Vagina (tissue), 2 donors: ENCODE measurements around the gene F5. TPM values are rescaled to one million over a fixed set of nuclear protein-coding genes. Genes with fewer than 3 reads are reported as not detected.

ENCODE experiments used
- DNase-seq, 2 donors: peaks; one replicate each; pipeline ENCODE4 v3.0.0-alpha.2; 2017; ENCODE audit errors: extremely low spot score in 2 of 2
- H3K27ac ChIP-seq: fragments of 200-600 bp; sonication (generic); one replicate; pipeline ENCODE4 v1.5.1; 2019
- H3K27me3 ChIP-seq: fragments of 200-600 bp; sonication (generic); one replicate; pipeline ENCODE4 v1.5.1; 2019
- H3K36me3 ChIP-seq, 2 donors: fragments of 200-600 bp; sonication (generic); one replicate each; pipeline ENCODE4 v1.5.1; 2017 to 2019
- H3K4me1 ChIP-seq: fragments of 200-600 bp; sonication (generic); one replicate; pipeline ENCODE4 v1.5.1; 2019
- H3K4me3 ChIP-seq, 2 donors: fragments of 200-600 bp; sonication (generic); 1 replicate in 1 of 2; 2 replicates in 1 of 2; pipeline ENCODE4 v1.5.1; 2016 to 2019
- H3K9me3 ChIP-seq: fragments of 200-600 bp; sonication (generic); one replicate; pipeline ENCODE4 v1.5.1; 2019
- POLR2A ChIP-seq, 2 donors: fragments of 450-650 bp; IDR thresholded peaks; one replicate each; pipeline ENCODE4 v1.6.1; 2017; ENCODE audit warnings: antibody characterized with exemption in 2 of 2, mild to moderate bottlenecking in 2 of 2, moderate library complexity in 2 of 2
- POLR2AphosphoS5 ChIP-seq, 2 donors: sonication (generic); formaldehyde crosslinking; IDR thresholded peaks; one replicate each; pipeline ENCODE4 v1.9.0; 2017; ENCODE audit warnings: antibody characterized with exemption in 2 of 2, mild to moderate bottlenecking in 2 of 2, low read depth in 1 of 2; ENCODE audit not compliant: insufficient read depth in 1 of 2
- intact Hi-C: fragments of 100-400 bp; cut with DNase I; formaldehyde crosslinking; loops from one replicate; pipeline ENCODE4 v1.15.1; 2023
- total RNA-seq: library from RNA; depleted of rRNA; stranded (reverse); fragments of >200 nt; gene quantifications from one replicate; pipeline ENCODE4 v1.2.3, GENCODE V29; 2016
- TF ChIP-seq, protein P1 (sequence below), 3 experiments: fragments of 450-650 bp in 2 of 3; fragments of 200-600 bp in 1 of 3; sonication (generic) in 1 of 3; IDR thresholded peaks; one replicate each; pipeline ENCODE4 v1.5.1; 2017 to 2019; ENCODE audit warnings: antibody characterized with exemption in 3 of 3, mild to moderate bottlenecking in 2 of 3, moderate library complexity in 2 of 3

The F5 gene
- total RNA-seq, 1 donor from 2014 or later = 3.9 TPM

DNA sequence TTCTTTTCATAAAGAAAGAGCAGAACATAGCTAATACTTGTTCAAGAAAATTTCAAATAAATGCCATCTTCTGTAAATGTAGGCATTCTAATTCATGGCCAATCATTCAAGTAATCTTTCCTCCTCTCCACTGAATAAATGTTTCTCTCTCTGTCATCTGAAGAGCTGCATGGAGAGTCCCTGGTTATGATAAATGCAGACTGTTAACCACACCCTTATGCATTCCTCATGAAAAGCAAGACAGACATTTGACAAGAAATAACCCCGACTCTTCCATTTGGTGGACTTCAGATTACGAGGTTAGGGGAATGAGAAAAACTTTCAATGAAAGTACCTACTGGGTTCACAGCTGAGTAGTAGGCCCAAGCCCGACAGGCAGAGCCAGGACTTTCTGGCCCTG is 55.8 kb downstream of the F5 start:
- intact Hi-C loops = no loop called here
- no peak for TF ChIP-seq POLR2A (IDR thresholded peaks at IDR 0.05)
- TF ChIP-seq, protein P1, sequence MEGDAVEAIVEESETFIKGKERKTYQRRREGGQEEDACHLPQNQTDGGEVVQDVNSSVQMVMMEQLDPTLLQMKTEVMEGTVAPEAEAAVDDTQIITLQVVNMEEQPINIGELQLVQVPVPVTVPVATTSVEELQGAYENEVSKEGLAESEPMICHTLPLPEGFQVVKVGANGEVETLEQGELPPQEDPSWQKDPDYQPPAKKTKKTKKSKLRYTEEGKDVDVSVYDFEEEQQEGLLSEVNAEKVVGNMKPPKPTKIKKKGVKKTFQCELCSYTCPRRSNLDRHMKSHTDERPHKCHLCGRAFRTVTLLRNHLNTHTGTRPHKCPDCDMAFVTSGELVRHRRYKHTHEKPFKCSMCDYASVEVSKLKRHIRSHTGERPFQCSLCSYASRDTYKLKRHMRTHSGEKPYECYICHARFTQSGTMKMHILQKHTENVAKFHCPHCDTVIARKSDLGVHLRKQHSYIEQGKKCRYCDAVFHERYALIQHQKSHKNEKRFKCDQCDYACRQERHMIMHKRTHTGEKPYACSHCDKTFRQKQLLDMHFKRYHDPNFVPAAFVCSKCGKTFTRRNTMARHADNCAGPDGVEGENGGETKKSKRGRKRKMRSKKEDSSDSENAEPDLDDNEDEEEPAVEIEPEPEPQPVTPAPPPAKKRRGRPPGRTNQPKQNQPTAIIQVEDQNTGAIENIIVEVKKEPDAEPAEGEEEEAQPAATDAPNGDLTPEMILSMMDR (IDR thresholded peaks at IDR 0.05) = no peak
- no peak for TF ChIP-seq POLR2AphosphoS5 (IDR thresholded peaks at IDR 0.05; ENCODE audit: insufficient read depth in 1 of 2, low read depth in 1 of 2)
- no peak for DNase-seq
- no peaks in the 10 kb centered on the region for H3K9me3 ChIP-seq
- no peaks in the 10 kb centered on the region for H3K27me3 ChIP-seq
- no peak overlapping the region for H3K4me3 ChIP-seq
- H3K36me3 ChIP-seq = no peaks in the 10 kb centered on the region
- H3K27ac ChIP-seq = no peak overlapping the region
- H3K4me1 ChIP-seq = no peaks in the 10 kb centered on the region

DNA sequence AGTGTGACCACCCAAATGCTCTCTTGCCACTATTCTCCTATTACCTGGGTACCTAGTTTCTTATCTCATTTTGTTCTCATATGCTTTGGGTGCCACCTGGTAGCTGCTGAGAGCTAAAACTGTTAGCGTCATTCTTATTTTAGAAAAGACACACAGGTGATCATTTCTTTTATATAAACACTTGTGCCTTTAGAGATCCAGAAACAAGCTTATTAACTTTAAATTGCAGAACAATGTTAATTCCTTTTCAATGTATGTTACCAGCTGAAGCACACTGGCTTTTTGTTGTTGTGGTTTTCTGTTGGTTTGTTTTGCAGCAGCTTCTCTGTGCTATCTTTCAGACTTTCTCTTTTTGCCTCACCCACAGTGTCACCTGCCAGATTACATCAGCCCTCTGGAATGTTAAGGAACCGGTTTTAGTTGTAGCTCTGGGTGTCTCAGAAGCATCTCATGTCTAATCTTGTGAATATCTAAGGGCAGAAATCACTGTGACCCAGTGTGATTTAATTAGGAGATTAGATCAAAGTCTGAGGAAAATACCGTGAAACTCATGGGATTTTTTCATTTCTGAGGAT is 57.1 kb downstream of the F5 start:
- intact Hi-C loops = no loop called here
- H3K4me1 ChIP-seq = no peaks in the 10 kb centered on the region
- TF ChIP-seq, protein P1 (IDR thresholded peaks at IDR 0.05) = no peak
- TF ChIP-seq POLR2AphosphoS5 (IDR thresholded peaks at IDR 0.05; ENCODE audit: insufficient read depth in 1 of 2, low read depth in 1 of 2) (peak in 1 of 2 donors; percentile 79), POLR2A (IDR thresholded peaks at IDR 0.05) (no peak)
- H3K9me3 ChIP-seq = no peaks in the 10 kb centered on the region
- no peak overlapping the region for H3K4me3 ChIP-seq
- H3K36me3 ChIP-seq = no peaks in the 10 kb centered on the region
- no peaks in the 10 kb centered on the region for H3K27me3 ChIP-seq
- H3K27ac ChIP-seq = peak overlapping the region; percentile 57
- no peak for DNase-seq

DNA sequence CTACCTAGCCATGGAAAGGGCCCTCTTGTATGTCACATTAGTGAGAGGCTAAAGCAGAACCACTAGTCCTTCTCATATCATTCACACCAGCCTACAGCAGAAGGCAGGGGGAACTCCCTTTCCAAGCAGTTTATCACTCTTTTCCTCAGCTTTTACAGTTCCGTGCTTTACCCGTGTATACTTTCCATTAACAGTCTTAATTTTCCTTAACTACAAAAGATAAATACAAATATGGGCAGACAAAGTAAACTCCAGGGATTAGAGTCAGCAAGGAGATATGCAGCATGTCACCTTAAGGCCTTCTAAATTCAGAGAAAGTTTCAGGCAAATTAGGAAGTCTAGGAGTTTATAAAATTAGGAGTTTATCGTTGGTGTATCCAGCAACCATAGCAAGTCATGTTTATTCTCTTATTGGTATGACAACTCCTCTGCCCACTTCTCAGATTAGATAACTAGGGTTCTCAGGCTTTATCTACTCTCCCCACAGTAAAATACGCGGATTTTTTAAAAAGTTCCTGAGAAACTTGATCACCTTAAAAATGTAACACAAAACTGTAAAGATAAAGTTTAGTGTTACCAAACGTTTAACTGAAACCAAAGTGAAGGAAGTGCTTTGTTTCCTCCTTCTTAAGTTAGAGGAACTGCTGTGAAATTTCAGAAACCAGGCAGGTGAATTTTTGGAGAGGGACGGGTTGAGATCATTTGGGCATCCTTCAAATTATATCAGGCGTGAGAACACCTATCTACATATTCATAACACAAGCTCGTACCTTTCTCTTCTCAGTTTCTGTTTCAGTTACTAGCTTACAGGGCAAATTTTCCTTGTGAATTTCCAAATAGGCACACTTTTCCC is 57.8 kb downstream of the F5 start:
- Histone ChIP-seq H3K36me3 (no peaks in the 10 kb centered on the region), H3K4me3 (no peak overlapping the region), H3K27me3 (no peaks in the 10 kb centered on the region), H3K4me1 (no peaks in the 10 kb centered on the region), H3K9me3 (no peaks in the 10 kb centered on the region), H3K27ac (peak overlapping the region; percentile 57)
- TF ChIP-seq, protein P1 (IDR thresholded peaks at IDR 0.05) = no peak
- no peak for TF ChIP-seq POLR2A (IDR thresholded peaks at IDR 0.05)
- no peak for DNase-seq
- intact Hi-C loops = no loop called here

DNA sequence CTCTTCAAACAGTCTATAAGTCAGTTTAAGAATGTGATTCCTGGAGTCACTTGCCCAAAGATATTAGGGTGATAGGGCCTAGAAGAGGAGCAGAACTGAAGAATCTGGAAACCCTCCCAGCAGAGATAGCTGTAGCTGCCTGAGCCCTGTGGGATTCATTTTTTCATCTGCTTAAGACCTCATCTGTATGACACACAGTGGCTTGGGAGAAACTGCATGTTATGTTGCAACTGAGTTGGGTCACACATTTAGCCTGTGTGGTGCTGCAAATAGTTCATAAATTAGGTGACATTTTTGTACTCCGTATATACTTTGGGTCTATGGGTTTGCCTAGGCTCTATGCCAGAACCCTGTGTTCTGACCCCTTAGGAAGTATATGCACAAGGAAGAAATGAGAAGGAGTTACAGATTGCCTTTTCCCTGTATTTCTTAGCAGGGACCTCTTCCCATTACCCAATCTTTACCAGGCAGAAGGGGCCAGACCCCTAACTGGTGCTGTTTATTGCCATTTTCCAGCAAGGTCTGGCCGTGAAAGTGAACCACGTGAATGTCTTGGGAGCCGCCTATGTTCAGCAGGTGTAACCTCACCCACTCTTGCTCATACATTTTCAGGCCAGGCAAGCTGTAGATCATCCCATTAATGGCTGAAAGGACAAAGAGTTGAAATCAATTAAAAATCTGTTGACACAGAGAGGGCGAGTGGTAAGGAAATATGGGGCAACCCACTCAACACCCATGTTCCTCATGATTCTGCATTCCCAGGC is 58.6 kb downstream of the F5 start:
- Histone ChIP-seq H3K36me3 (no peaks in the 10 kb centered on the region), H3K27me3 (no peaks in the 10 kb centered on the region), H3K9me3 (no peaks in the 10 kb centered on the region), H3K4me3 (no peak overlapping the region), H3K27ac (peak overlapping the region; percentile 57), H3K4me1 (no peaks in the 10 kb centered on the region)
- intact Hi-C loops = no loop called here
- TF ChIP-seq POLR2A (IDR thresholded peaks at IDR 0.05) (no peak), POLR2AphosphoS5 (IDR thresholded peaks at IDR 0.05; ENCODE audit: insufficient read depth in 1 of 2, low read depth in 1 of 2) (no peak)
- TF ChIP-seq, protein P1 (IDR thresholded peaks at IDR 0.05) = no peak
- DNase-seq = no peak
